Measurements from ENCODE around the gene TP53BP2.
"Not testable (repeated sequence)": the region's sequence is repeated elsewhere in the genome, so short reads cannot be mapped to it uniquely, and the experiment has no call there.

GRCh38 chr1:223864599-223865368 lies 19.0 kb upstream of the TP53BP2 start:
- not testable (repeated sequence) for TF ChIP-seq POLR2A (IDR thresholded peaks at IDR 0.05; ENCODE audit: low read depth, low read length); TAF1 (IDR thresholded peaks at IDR 0.05; ENCODE audit: borderline replicate concordance, low read depth, low read length)

All from GM12892 (cell line).